ENCODE results near the gene SHKBP1.
A peak's percentile ranks its signal among the peaks of the same experiment; 100 is the strongest.
"Not testable (repeated sequence)": the region's sequence is repeated elsewhere in the genome, so short reads cannot be mapped to it uniquely, and the experiment has no call there.

SHKBP1 gene

GRCh38 chr19:40533508-40533907 lies 43.2 kb upstream of the SHKBP1 start:
- in situ Hi-C loops (cut with HindIII; ENCODE audit: low sequenced_read_pairs), result no loop called here
- no peak overlapping the region for H3K4me3 ChIP-seq (ENCODE audit: low read depth, low read length)
- no peak for DNase-seq (ENCODE audit: low read depth, low spot score)
- peak; percentile 34 for TF ChIP-seq CTCF (IDR thresholded peaks at IDR 0.05; ENCODE audit: low read depth, low read length)

GRCh38 chr19:40534148-40534547 lies 42.5 kb upstream of the SHKBP1 start:
- in situ Hi-C loops (cut with HindIII; ENCODE audit: low sequenced_read_pairs), result no loop called here
- H3K4me3 ChIP-seq (ENCODE audit: low read depth, low read length), result no peak overlapping the region
- no peak for DNase-seq (ENCODE audit: low read depth, low spot score)
- no peak for TF ChIP-seq CTCF (IDR thresholded peaks at IDR 0.05; ENCODE audit: low read depth, low read length)

- in situ Hi-C loops (cut with HindIII; ENCODE audit: low sequenced_read_pairs), result no loop called here
- DNase-seq (ENCODE audit: low read depth, low spot score), result no peak
- no peak overlapping the region for H3K4me3 ChIP-seq (ENCODE audit: low read depth, low read length)
- TF ChIP-seq CTCF (IDR thresholded peaks at IDR 0.05; ENCODE audit: low read depth, low read length), result no peak
These were observed 37.6 kb upstream of the SHKBP1 start for GRCh38 chr19:40539070-40539469.

- DNase-seq (ENCODE audit: low read depth, low spot score), result no peak
- TF ChIP-seq CTCF (IDR thresholded peaks at IDR 0.05; ENCODE audit: low read depth, low read length), result no peak
- no peak overlapping the region for H3K4me3 ChIP-seq (ENCODE audit: low read depth, low read length)
- in situ Hi-C loops (cut with HindIII; ENCODE audit: low sequenced_read_pairs), result no loop called here
These were observed 34.3 kb upstream of the SHKBP1 start for GRCh38 chr19:40542202-40542859.

- in situ Hi-C loops (cut with HindIII; ENCODE audit: low sequenced_read_pairs), result no loop called here
- no peak for DNase-seq (ENCODE audit: low read depth, low spot score)
- TF ChIP-seq CTCF (IDR thresholded peaks at IDR 0.05; ENCODE audit: low read depth, low read length), result no peak
- H3K4me3 ChIP-seq (ENCODE audit: low read depth, low read length), result no peak overlapping the region
These were observed 33.6 kb upstream of the SHKBP1 start for GRCh38 chr19:40543029-40543597.

GRCh38 chr19:40546153-40546841 lies 30.4 kb upstream of the SHKBP1 start:
- H3K4me3 ChIP-seq (ENCODE audit: low read depth, low read length); in situ Hi-C loops (cut with HindIII; ENCODE audit: low sequenced_read_pairs); DNase-seq (ENCODE audit: low read depth, low spot score): not testable (repeated sequence)

GRCh38 chr19:40547190-40547589 lies 29.5 kb upstream of the SHKBP1 start:
- DNase-seq (ENCODE audit: low read depth, low spot score); in situ Hi-C loops (cut with HindIII; ENCODE audit: low sequenced_read_pairs): not testable (repeated sequence)

More at GRCh38 chr19:40547190-40547589, 29.5 kb upstream of the SHKBP1 start:
- H3K4me3 ChIP-seq (ENCODE audit: low read depth, low read length), result not testable (repeated sequence)

All from astrocyte of the spinal cord (primary cell).